HepG2 (cell line): ENCODE measurements around the gene PIK3R4. TPM values are rescaled to one million over a fixed set of nuclear protein-coding genes. Genes with fewer than 3 reads are reported as not detected.

ENCODE experiments used
- ATAC-seq: fragments of 200-7000 bp; cut with Tn5 transposase; 3 replicates; pipeline ENCODE4 v1.9.1; 2020; ENCODE audit warnings: mild to moderate bottlenecking, moderate library complexity
- BruUV-seq: library from RNA; stranded (reverse); fragments of 400-500 nt; replicated peaks from 2 replicates; lab custom pipeline; 2021; lab: Mats Ljungman, UMichigan
- CTCF ChIA-PET: fragments of 300-600 bp; formaldehyde crosslinking; extraction: SDS; loops from one replicate; lab custom pipeline; 2021; ENCODE audit warnings: low total read pairs, inconsistent platforms, low intra/inter-chr PET ratio; lab: Yijun Ruan, JAX
- POLR2A ChIA-PET: fragments of 350-600 bp; sonication (Branson Sonifier 250); formaldehyde crosslinking; loops from one replicate; lab custom pipeline; 2020; ENCODE audit warnings: antibody characterized with exemption, inconsistent platforms; lab: Yijun Ruan, JAX
- DNase-seq: peaks from one replicate; pipeline ENCODE4 v3.0.0-alpha.2; 2015; ENCODE audit warnings: low spot score
- FAIRE-seq: peaks from 3 replicates; lab custom pipeline; 2011; peaks lifted over from hg19 to GRCh38; lab: Jason Lieb, UNC
- H2AFZ ChIP-seq: one replicate; pipeline ENCODE4 v1.6.1; 2011; ENCODE audit warnings: low read length, inconsistent platforms
- H3K27ac ChIP-seq: fragments of 300-600 bp; 3 replicates; pipeline ENCODE4 v1.8.0; 2011; ENCODE audit warnings: mixed run types, mild to moderate bottlenecking, mixed read lengths, low read length, inconsistent platforms; ENCODE audit not compliant: insufficient read depth; ENCODE audit errors: extremely low read length
- H3K27me3 ChIP-seq, 2 experiments: fragments of 200-600 bp in 1 of 2; 2 replicates in 1 of 2; 3 replicates in 1 of 2; pipeline versions ENCODE4 v1.6.0 to v1.8.0; 2011; ENCODE audit warnings: low read length in 2 of 2, mild to moderate bottlenecking in 2 of 2, moderate library complexity in 2 of 2, inconsistent platforms in 1 of 2; ENCODE audit not compliant: insufficient read depth in 2 of 2, control insufficient read depth in 1 of 2
- H3K36me3 ChIP-seq, 2 experiments: fragments of 200-600 bp in 1 of 2; replicated peaks in 1 of 2; 2 replicates in 1 of 2; 3 replicates in 1 of 2; pipeline versions ENCODE4 v1.5.1 to v1.8.0; 2011; ENCODE audit warnings: low read length in 2 of 2, inconsistent platforms in 1 of 2; ENCODE audit not compliant: insufficient read depth in 2 of 2, control insufficient read depth in 1 of 2
- H3K4me1 ChIP-seq: 2 replicates; pipeline ENCODE4 v1.5.1; 2012; ENCODE audit warnings: low read length, inconsistent platforms; ENCODE audit not compliant: insufficient read depth
- H3K4me2 ChIP-seq: 2 replicates; pipeline ENCODE4 v1.6.0; 2011; ENCODE audit warnings: low read depth, low read length, inconsistent platforms
- H3K4me3 ChIP-seq, 3 experiments: fragments of 200-600 bp in 1 of 3; sonication (generic), shearing (Covaris generic) in 1 of 3; replicated peaks in 1 of 3; 2 replicates each; pipeline ENCODE4 v1.5.1; 2011 to 2016; ENCODE audit warnings: low read length in 3 of 3, inconsistent platforms in 2 of 3, low read depth in 2 of 3, mild to moderate bottlenecking in 2 of 3, control low read depth in 1 of 3, mixed read lengths in 1 of 3; ENCODE audit not compliant: insufficient read depth in 1 of 3
- H3K79me2 ChIP-seq: one replicate; pipeline ENCODE4 v1.6.1; 2011; ENCODE audit warnings: low read length, inconsistent platforms; ENCODE audit not compliant: insufficient read depth
- H3K9ac ChIP-seq: 2 replicates; pipeline ENCODE4 v1.6.0; 2011; ENCODE audit warnings: mild to moderate bottlenecking, low read depth, low read length, inconsistent platforms; ENCODE audit not compliant: insufficient read depth
- H3K9me3 ChIP-seq: 2 replicates; pipeline ENCODE4 v1.5.1; 2012; ENCODE audit warnings: mild to moderate bottlenecking, low read length
- H4K20me1 ChIP-seq: 2 replicates; pipeline ENCODE4 v1.6.0; 2011; ENCODE audit warnings: inconsistent platforms, mild to moderate bottlenecking, low read length, moderate library complexity; ENCODE audit not compliant: insufficient read depth
- HNRNPL ChIP-seq: fragments of 200-400 bp; formaldehyde crosslinking; IDR thresholded peaks from 2 replicates; pipeline ENCODE4 v1.6.1; 2017; ENCODE audit warnings: mild to moderate bottlenecking, low read depth, low read length
- MAF1 ChIP-seq: sonication (generic); formaldehyde crosslinking; IDR thresholded peaks from 2 replicates; pipeline ENCODE4 v1.5.0; 2020; ENCODE audit warnings: missing genetic modification reagents, borderline replicate concordance
- MEIS2 ChIP-seq: sonication (generic); formaldehyde crosslinking; IDR thresholded peaks from 2 replicates; pipeline ENCODE4 v1.9.0; 2021; ENCODE audit warnings: mild to moderate bottlenecking, missing genetic modification reagents
- NR3C1 ChIP-seq: sonication (generic); formaldehyde crosslinking; IDR thresholded peaks from 2 replicates; pipeline ENCODE4 v1.4.0; 2020; ENCODE audit warnings: missing genetic modification reagents
- WGBS: methylation state at CpG from one replicate; pipeline ENCODE4 v1.1.6; 2017; ENCODE audit warnings: low lambda C conversion rate; 5-methylcytosine and 5-hydroxymethylcytosine counted together
- in situ Hi-C: cut with HindIII; loops from 2 replicates; pipeline ENCODE4 v1.10.0; 2017; ENCODE audit warnings: low pct_unique_long_range_greater_than_20kb; ENCODE audit not compliant: extremely low pct_ligation_motif_present
- intact Hi-C: fragments of 100-400 bp; cut with micrococcal nuclease; formaldehyde crosslinking; loops from one replicate; pipeline ENCODE4 v1.10.0; 2022; ENCODE audit not compliant: unreplicated experiment
- polyA plus RNA-seq, 8 experiments: library from polyadenylated mRNA; depleted of rRNA in 3 of 8; stranded (reverse) in 7 of 8; unstranded in 1 of 8; fragments of >200 nt; fragmentation: Illumina TruSeq in 4 of 8; extraction: Trizol in 4 of 8; gene quantifications; 2 replicates each; pipeline versions ENCODE4 v1.2.1 to v1.2.3, GENCODE V29; 2011 to 2016; ENCODE audit warnings: low read depth in 4 of 8, missing spikeins in 1 of 8, mixed read lengths in 1 of 8; ENCODE audit not compliant: insufficient read depth in 1 of 8
- total RNA-seq, 5 experiments: library from RNA; depleted of rRNA; stranded (reverse); fragments of >200 nt; fragmentation: Illumina TruSeq; extraction: Trizol; gene quantifications; 2 replicates each; pipeline ENCODE4 v1.2.3, GENCODE V29; 2016; ENCODE audit warnings: low read depth in 1 of 5
- TF ChIP-seq, protein P1 (sequence below): sonication (generic); formaldehyde crosslinking; IDR thresholded peaks from 2 replicates; pipeline ENCODE4 v1.4.0; 2020; ENCODE audit warnings: missing genetic modification reagents
- TF ChIP-seq, protein P2 (sequence below): sonication (generic); formaldehyde crosslinking; IDR thresholded peaks from 2 replicates; pipeline ENCODE4 v1.4.0; 2020; ENCODE audit warnings: mild to moderate bottlenecking, missing genetic modification reagents, borderline replicate concordance

Gene PIK3R4
- total and polyA plus RNA-seq, 2 of the 13 experiments (the other 11 are each of a cell fraction or from before 2014, with no cell fraction given), result 22.4 to 26.0 TPM

DNA sequence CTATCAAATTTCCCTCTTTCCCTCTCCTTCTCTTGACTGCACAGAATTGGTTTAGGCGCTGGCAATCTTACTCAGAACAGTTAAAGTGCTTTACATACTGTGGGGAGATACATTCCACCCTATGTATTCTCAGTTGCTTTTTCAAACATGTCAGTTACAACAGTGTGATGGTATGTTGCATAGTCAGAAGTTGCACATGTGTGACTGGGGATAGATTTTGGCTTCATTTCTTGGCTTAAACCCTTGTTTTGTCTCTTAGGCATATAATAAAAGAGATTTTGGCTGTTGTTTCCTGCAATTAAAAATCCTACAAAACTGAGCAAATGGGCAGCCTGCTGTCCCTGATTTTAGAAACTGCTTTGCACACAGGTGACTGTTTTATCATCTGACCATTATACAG, 86.7 kb downstream of the PIK3R4 start:
- POLR2A ChIA-PET, result no interaction called here
- Histone ChIP-seq H3K9ac (no peak overlapping the region), H2AFZ (no peak overlapping the region), H3K4me2 (no peak overlapping the region), H3K36me3 (no peaks in the 10 kb centered on the region)
- FAIRE-seq, result no peak
- BruUV-seq, result no TSS peak
- in situ Hi-C loops, result no loop called here
- no peak for TF ChIP-seq HNRNPL
- TF ChIP-seq, protein P1, sequence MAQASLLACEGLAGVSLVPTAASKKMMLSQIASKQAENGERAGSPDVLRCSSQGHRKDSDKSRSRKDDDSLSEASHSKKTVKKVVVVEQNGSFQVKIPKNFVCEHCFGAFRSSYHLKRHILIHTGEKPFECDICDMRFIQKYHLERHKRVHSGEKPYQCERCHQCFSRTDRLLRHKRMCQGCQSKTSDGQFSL (CRISPR knock-in tag), result no peak
- TF ChIP-seq, protein P2, sequence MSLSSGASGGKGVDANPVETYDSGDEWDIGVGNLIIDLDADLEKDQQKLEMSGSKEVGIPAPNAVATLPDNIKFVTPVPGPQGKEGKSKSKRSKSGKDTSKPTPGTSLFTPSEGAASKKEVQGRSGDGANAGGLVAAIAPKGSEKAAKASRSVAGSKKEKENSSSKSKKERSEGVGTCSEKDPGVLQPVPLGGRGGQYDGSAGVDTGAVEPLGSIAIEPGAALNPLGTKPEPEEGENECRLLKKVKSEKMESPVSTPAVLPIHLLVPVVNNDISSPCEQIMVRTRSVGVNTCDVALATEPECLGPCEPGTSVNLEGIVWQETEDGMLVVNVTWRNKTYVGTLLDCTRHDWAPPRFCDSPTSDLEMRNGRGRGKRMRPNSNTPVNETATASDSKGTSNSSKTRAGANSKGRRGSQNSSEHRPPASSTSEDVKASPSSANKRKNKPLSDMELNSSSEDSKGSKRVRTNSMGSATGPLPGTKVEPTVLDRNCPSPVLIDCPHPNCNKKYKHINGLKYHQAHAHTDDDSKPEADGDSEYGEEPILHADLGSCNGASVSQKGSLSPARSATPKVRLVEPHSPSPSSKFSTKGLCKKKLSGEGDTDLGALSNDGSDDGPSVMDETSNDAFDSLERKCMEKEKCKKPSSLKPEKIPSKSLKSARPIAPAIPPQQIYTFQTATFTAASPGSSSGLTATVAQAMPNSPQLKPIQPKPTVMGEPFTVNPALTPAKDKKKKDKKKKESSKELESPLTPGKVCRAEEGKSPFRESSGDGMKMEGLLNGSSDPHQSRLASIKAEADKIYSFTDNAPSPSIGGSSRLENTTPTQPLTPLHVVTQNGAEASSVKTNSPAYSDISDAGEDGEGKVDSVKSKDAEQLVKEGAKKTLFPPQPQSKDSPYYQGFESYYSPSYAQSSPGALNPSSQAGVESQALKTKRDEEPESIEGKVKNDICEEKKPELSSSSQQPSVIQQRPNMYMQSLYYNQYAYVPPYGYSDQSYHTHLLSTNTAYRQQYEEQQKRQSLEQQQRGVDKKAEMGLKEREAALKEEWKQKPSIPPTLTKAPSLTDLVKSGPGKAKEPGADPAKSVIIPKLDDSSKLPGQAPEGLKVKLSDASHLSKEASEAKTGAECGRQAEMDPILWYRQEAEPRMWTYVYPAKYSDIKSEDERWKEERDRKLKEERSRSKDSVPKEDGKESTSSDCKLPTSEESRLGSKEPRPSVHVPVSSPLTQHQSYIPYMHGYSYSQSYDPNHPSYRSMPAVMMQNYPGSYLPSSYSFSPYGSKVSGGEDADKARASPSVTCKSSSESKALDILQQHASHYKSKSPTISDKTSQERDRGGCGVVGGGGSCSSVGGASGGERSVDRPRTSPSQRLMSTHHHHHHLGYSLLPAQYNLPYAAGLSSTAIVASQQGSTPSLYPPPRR, result no peak
- TF ChIP-seq MAF1 (CRISPR knock-in tag), result no peak
- no peak for TF ChIP-seq MEIS2 (CRISPR knock-in tag)
- TF ChIP-seq NR3C1 (CRISPR knock-in tag), result no peak
- TF ChIP-seq, all 625 proteins: peak for 0
- H3K27me3 ChIP-seq, result no peaks in the 10 kb centered on the region
- no peaks in the 10 kb centered on the region for H4K20me1 ChIP-seq
- H3K79me2 ChIP-seq, result no peaks in the 10 kb centered on the region
- CTCF ChIA-PET, result no interaction called here
- no peak overlapping the region for H3K4me3 ChIP-seq
- intact Hi-C loops, result no loop called here
- DNase-seq, result no peak
- ATAC-seq, result no peak
- H3K9me3 ChIP-seq, result no peaks in the 10 kb centered on the region
- WGBS, result 92% methylated on average over 1 of the region's 1 CpG
- H3K4me1 ChIP-seq, result no peaks in the 10 kb centered on the region
- H3K27ac ChIP-seq, result no peak overlapping the region
